ENCODE measurements around the gene CAPNS1.

Gene CAPNS1

DNA sequence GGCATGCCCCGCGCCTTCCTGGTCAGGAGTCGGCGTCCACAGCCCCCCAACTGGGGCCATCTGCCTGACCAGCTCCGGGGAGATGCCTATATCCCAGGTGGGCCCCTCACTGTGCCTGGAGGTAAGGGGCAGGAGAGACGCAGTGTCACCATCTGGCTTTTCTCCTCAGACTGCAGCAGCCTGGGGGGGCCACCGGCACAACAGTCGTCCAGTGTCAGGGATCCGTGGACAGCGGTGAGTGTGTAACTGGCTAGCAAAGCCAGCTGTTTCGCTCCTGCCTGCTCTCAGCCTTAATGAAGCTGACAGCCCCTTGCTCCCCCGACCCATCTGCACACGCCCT, 28.7 kb upstream of the CAPNS1 start:
- Histone ChIP-seq H3K36me3 (ENCODE audit: control insufficient read depth, insufficient read depth, low read length) (peaks cover 4% of the 10 kb centered on the region), H3K23ac (ENCODE audit: low read length) (no peak overlapping the region), H3K18ac (ENCODE audit: low read length) (no peak overlapping the region), H2BK15ac (replicated peaks; ENCODE audit: low read depth) (no peak overlapping the region), H3K4me1 (ENCODE audit: control insufficient read depth, low read depth, low read length) (peaks cover 2% of the 10 kb centered on the region), H3K27me3 (ENCODE audit: insufficient read depth, low read length, poor library complexity) (no peaks in the 10 kb centered on the region), H3K4ac (ENCODE audit: low read depth, low read length) (no peak overlapping the region), H2BK120ac (ENCODE audit: low read depth, low read length) (no peak overlapping the region), H2BK5ac (ENCODE audit: low read length) (no peak overlapping the region), H3K56ac (ENCODE audit: low read length) (no peak overlapping the region), H3K79me1 (ENCODE audit: low read length) (peaks cover 14% of the 10 kb centered on the region), H3K79me2 (ENCODE audit: control insufficient read depth, insufficient read depth, low read length) (peaks cover 6% of the 10 kb centered on the region), H4K5ac (ENCODE audit: low read length) (no peak overlapping the region), H2AK5ac (ENCODE audit: low read length) (no peak overlapping the region), H4K8ac (ENCODE audit: low read depth, low read length) (no peak overlapping the region), H3K4me3 (ENCODE audit: low read length) (no peak overlapping the region), H3K27ac (ENCODE audit: low read depth, low read length) (no peak overlapping the region), H3K9ac (ENCODE audit: low read length) (no peak overlapping the region), H3K4me2 (ENCODE audit: low read length) (no peak overlapping the region)
- DNase-seq = no peak
- no CpG with 5 or more reads among the region's 13 CpGs for WGBS (ENCODE audit: extremely low coverage, insufficient coverage, low lambda C conversion rate)

DNA sequence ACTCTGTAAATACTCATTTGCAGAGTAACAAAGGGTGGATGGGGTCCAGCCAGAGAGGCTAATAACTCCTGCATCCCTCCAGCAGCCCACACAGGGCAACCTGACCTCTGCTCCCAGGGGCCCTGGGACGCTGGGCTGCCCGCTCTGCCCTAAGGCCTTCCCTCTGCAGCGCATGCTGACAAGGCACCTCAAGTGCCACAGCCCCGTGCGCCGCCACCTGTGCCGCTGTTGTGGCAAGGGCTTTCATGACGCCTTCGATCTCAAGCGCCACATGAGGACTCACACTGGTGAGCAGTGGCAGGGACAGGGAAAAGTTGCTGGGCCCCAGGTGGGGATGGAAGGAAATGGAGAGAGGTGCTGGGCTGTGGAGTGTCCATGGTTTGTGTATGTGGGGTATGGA, 27.2 kb upstream of the CAPNS1 start:
- peaks cover 4% of the 10 kb centered on the region for H3K4me1 ChIP-seq (ENCODE audit: control insufficient read depth, low read depth, low read length)
- H3K79me1 ChIP-seq (ENCODE audit: low read length) = peaks cover 19% of the 10 kb centered on the region
- H3K4me2 ChIP-seq (ENCODE audit: low read length) = no peak overlapping the region
- DNase-seq = no peak
- H4K8ac ChIP-seq (ENCODE audit: low read depth, low read length) = no peak overlapping the region
- no peak overlapping the region for H3K4me3 ChIP-seq (ENCODE audit: low read length)
- H4K5ac ChIP-seq (ENCODE audit: low read length) = no peak overlapping the region
- no peak overlapping the region for H2AK5ac ChIP-seq (ENCODE audit: low read length)
- peaks cover 6% of the 10 kb centered on the region for H3K36me3 ChIP-seq (ENCODE audit: control insufficient read depth, insufficient read depth, low read length)
- no peaks in the 10 kb centered on the region for H3K27me3 ChIP-seq (ENCODE audit: insufficient read depth, low read length, poor library complexity)
- peaks cover 9% of the 10 kb centered on the region for H3K79me2 ChIP-seq (ENCODE audit: control insufficient read depth, insufficient read depth, low read length)
- no peak overlapping the region for H2BK5ac ChIP-seq (ENCODE audit: low read length)
- no CpG with 5 or more reads among the region's 10 CpGs for WGBS (ENCODE audit: extremely low coverage, insufficient coverage, low lambda C conversion rate)
- H3K4ac ChIP-seq (ENCODE audit: low read depth, low read length) = no peak overlapping the region
- H3K23ac ChIP-seq (ENCODE audit: low read length) = no peak overlapping the region
- no peak overlapping the region for H2BK15ac ChIP-seq (replicated peaks; ENCODE audit: low read depth)
- H3K27ac ChIP-seq (ENCODE audit: low read depth, low read length) = no peak overlapping the region
- H3K56ac ChIP-seq (ENCODE audit: low read length) = no peak overlapping the region
- H3K9ac ChIP-seq (ENCODE audit: low read length) = no peak overlapping the region
- no peak overlapping the region for H2BK120ac ChIP-seq (ENCODE audit: low read depth, low read length)
- no peak overlapping the region for H3K18ac ChIP-seq (ENCODE audit: low read length)

DNA sequence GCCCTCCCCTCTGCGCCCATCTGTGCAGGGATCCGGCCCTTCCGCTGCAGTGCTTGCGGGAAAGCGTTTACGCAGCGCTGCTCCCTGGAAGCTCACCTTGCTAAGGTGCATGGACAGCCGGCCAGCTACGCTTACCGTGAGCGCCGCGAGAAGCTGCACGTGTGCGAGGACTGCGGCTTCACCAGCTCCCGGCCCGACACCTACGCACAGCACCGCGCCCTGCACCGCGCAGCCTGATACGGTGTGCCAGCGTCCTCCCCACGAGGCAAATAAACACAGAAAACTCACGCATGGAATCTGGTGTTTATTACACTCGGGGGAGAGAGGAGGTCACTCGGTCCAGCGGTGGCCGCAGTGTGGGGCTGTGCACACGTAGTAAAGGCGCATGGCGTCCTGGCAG, 26.4 kb upstream of the CAPNS1 start:
- H3K27me3 ChIP-seq (ENCODE audit: insufficient read depth, low read length, poor library complexity) = no peaks in the 10 kb centered on the region
- H3K27ac ChIP-seq (ENCODE audit: low read depth, low read length) = no peak overlapping the region
- DNase-seq = no peak
- no peak overlapping the region for H2BK5ac ChIP-seq (ENCODE audit: low read length)
- H2BK120ac ChIP-seq (ENCODE audit: low read depth, low read length) = no peak overlapping the region
- no peak overlapping the region for H2AK5ac ChIP-seq (ENCODE audit: low read length)
- no peak overlapping the region for H4K8ac ChIP-seq (ENCODE audit: low read depth, low read length)
- H3K4me1 ChIP-seq (ENCODE audit: control insufficient read depth, low read depth, low read length) = peaks cover 4% of the 10 kb centered on the region
- peaks cover 20% of the 10 kb centered on the region for H3K79me1 ChIP-seq (ENCODE audit: low read length)
- H3K56ac ChIP-seq (ENCODE audit: low read length) = peak overlapping the region; percentile 97
- H3K4ac ChIP-seq (ENCODE audit: low read depth, low read length) = no peak overlapping the region
- H3K79me2 ChIP-seq (ENCODE audit: control insufficient read depth, insufficient read depth, low read length) = peaks cover 9% of the 10 kb centered on the region
- H3K4me3 ChIP-seq (ENCODE audit: low read length) = no peak overlapping the region
- no peak overlapping the region for H3K18ac ChIP-seq (ENCODE audit: low read length)
- H3K9ac ChIP-seq (ENCODE audit: low read length) = peak overlapping the region; percentile 98
- no peak overlapping the region for H2BK15ac ChIP-seq (replicated peaks; ENCODE audit: low read depth)
- no CpG with 5 or more reads among the region's 34 CpGs for WGBS (ENCODE audit: extremely low coverage, insufficient coverage, low lambda C conversion rate)
- peaks cover 8% of the 10 kb centered on the region for H3K36me3 ChIP-seq (ENCODE audit: control insufficient read depth, insufficient read depth, low read length)
- H3K4me2 ChIP-seq (ENCODE audit: low read length) = peak overlapping the region; percentile 99
- H3K23ac ChIP-seq (ENCODE audit: low read length) = peak overlapping the region; percentile 45
- H4K5ac ChIP-seq (ENCODE audit: low read length) = no peak overlapping the region

DNA sequence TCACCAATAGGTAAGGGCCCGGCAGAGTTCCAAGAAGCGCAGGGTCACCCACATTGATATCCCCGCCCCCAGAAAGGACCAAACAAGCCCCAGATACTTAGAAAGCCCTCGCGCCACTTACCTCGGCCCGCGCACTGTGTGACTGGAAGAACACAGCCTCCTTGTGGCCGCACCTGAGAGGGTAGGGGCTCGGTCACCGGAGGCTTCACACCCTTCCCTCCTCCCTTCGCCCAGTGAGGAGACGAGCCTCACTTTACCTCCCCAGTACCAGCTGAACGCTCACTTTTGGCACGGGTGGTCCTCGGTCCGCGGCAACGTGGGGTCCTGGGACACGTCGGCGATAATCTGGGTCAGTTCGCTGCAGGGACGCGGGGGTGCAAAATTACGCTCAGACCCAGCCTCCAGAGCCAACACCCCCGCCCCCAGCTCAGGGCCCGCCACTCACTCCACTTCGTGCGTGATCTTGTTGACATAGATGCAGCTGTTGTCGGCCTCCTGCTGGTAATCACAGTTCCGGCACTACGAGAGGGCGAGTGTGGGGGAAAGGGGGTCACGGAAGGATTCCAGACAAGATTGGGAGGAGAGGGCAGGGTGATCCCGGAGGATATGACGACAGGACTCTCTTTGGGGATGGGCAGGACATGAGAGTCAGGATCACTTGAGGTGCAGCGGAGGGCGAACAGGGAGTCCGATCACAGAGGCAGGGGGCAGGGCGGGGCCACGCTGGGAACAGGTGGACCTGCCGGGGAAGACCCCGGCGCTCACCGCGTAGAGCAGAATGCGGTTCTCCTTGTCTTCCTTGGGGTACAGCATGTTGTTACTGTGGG, 25.8 kb upstream of the CAPNS1 start:
- peaks cover 20% of the 10 kb centered on the region for H3K79me1 ChIP-seq (ENCODE audit: low read length)
- H3K4me2 ChIP-seq (ENCODE audit: low read length) = peak overlapping the region; percentile 99
- H3K56ac ChIP-seq (ENCODE audit: low read length) = peak overlapping the region; percentile 97
- peak overlapping the region; percentile 96 for H3K4me3 ChIP-seq (ENCODE audit: low read length)
- peaks cover 4% of the 10 kb centered on the region for H3K4me1 ChIP-seq (ENCODE audit: control insufficient read depth, low read depth, low read length)
- H2BK5ac ChIP-seq (ENCODE audit: low read length) = no peak overlapping the region
- no peak overlapping the region for H3K4ac ChIP-seq (ENCODE audit: low read depth, low read length)
- H4K5ac ChIP-seq (ENCODE audit: low read length) = no peak overlapping the region
- peak overlapping the region; percentile 30 for H3K27ac ChIP-seq (ENCODE audit: low read depth, low read length)
- no peak overlapping the region for H4K8ac ChIP-seq (ENCODE audit: low read depth, low read length)
- H3K79me2 ChIP-seq (ENCODE audit: control insufficient read depth, insufficient read depth, low read length) = peaks cover 9% of the 10 kb centered on the region
- no CpG with 5 or more reads among the region's 48 CpGs for WGBS (ENCODE audit: extremely low coverage, insufficient coverage, low lambda C conversion rate)
- no peak overlapping the region for H3K18ac ChIP-seq (ENCODE audit: low read length)
- H3K23ac ChIP-seq (ENCODE audit: low read length) = peak overlapping the region; percentile 80
- H3K36me3 ChIP-seq (ENCODE audit: control insufficient read depth, insufficient read depth, low read length) = peaks cover 8% of the 10 kb centered on the region
- peak overlapping the region; percentile 98 for H3K9ac ChIP-seq (ENCODE audit: low read length)
- no peak overlapping the region for H2BK120ac ChIP-seq (ENCODE audit: low read depth, low read length)
- no peak overlapping the region for H2BK15ac ChIP-seq (replicated peaks; ENCODE audit: low read depth)
- no peak overlapping the region for H2AK5ac ChIP-seq (ENCODE audit: low read length)
- peak; percentile 64 for DNase-seq
- H3K27me3 ChIP-seq (ENCODE audit: insufficient read depth, low read length, poor library complexity) = no peaks in the 10 kb centered on the region

DNA sequence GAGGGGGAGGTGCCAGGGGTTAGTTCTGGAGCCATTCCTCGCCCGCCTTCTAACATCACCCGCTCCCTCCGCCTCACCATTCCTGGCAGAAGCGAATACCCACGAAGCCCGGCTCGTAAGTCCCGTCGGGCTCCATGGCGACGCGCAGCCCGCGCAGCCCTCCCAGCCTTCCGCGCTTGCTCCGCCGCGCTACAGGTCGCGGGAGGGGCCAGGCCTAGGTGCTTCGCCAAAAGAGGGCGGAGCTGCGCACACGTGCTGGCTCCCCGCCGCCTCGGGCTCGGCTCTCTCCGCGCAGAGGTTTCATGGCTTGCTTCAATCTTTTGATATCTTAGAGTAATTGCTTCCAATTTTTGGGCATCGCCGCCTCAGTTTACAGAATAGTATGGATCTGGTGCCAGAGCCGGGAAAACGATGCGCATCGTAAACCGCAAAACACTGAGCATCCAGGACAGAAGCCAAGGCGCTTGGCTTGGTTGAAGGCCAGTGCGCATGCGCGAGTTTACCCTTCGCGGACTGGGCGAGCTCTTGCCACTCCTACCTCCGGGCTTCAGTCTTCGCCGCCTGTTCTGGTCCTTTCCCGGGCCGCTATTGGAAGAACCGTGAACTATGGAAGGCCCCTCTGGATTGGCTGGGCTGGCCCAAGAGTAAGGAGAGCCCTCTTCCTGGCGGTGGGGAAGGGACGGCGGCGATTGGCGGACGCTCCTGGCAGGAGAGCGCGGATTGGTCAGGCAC, 25.0 kb upstream of the CAPNS1 start, which contains the start of gene POLR2I:
TSS of gene POLR2I (minus strand) at position 155 of the 732 bp plus-strand sequence. CDS start at position 136, 19 bp downstream.
- Histone ChIP-seq H2BK120ac (ENCODE audit: low read depth, low read length) (no peak within 1 kb of the TSS), H3K27ac (ENCODE audit: low read depth, low read length) (peak within 1 kb of the TSS; percentile 69), H4K8ac (ENCODE audit: low read depth, low read length) (no peak within 1 kb of the TSS), H2BK5ac (ENCODE audit: low read length) (no peak within 1 kb of the TSS), H3K4ac (ENCODE audit: low read depth, low read length) (no peak within 1 kb of the TSS), H3K23ac (ENCODE audit: low read length) (peak within 1 kb of the TSS; percentile 80), H3K79me2 (ENCODE audit: control insufficient read depth, insufficient read depth, low read length) (peaks cover 9% of the 10 kb centered on the region), H3K9ac (ENCODE audit: low read length) (peak within 1 kb of the TSS; percentile 98), H3K27me3 (ENCODE audit: insufficient read depth, low read length, poor library complexity) (no peaks in the 10 kb centered on the region), H2BK15ac (replicated peaks; ENCODE audit: low read depth) (no peak within 1 kb of the TSS), H3K36me3 (ENCODE audit: control insufficient read depth, insufficient read depth, low read length) (peaks cover 8% of the 10 kb centered on the region), H3K4me2 (ENCODE audit: low read length) (peak within 1 kb of the TSS; percentile 99), H3K56ac (ENCODE audit: low read length) (peak within 1 kb of the TSS; percentile 98), H2AK5ac (ENCODE audit: low read length) (no peak within 1 kb of the TSS), H3K4me1 (ENCODE audit: control insufficient read depth, low read depth, low read length) (peaks cover 4% of the 10 kb centered on the region), H4K5ac (ENCODE audit: low read length) (no peak within 1 kb of the TSS), H3K4me3 (ENCODE audit: low read length) (peak within 1 kb of the TSS; percentile 96), H3K79me1 (ENCODE audit: low read length) (peaks cover 20% of the 10 kb centered on the region), H3K18ac (ENCODE audit: low read length) (peak within 1 kb of the TSS; percentile 12)
- peak; percentile 100 for DNase-seq
- WGBS (ENCODE audit: extremely low coverage, insufficient coverage, low lambda C conversion rate) = no CpG with 5 or more reads among the region's 60 CpGs
